Karpas-422 (cell line): ENCODE results near the gene DENND2A. TPM values are rescaled to one million over a fixed set of nuclear protein-coding genes. Genes with fewer than 3 reads are reported as not detected.
"Not testable (repeated sequence)": the region's sequence is repeated elsewhere in the genome, so short reads cannot be mapped to it uniquely, and the experiment has no call there.

Experiments
- DNase-seq: peaks from one replicate; pipeline ENCODE4 v3.0.0-alpha.2; 2015
- H2AFZ ChIP-seq: fragments of 200-600 bp; sonication (generic); 2 replicates; pipeline ENCODE4 v1.6.1; 2014; ENCODE audit warnings: antibody characterized with exemption, low read length, mixed read lengths
- H3K27ac ChIP-seq: fragments of 200-600 bp; sonication (generic); 2 replicates; pipeline ENCODE4 v1.5.1; 2014; ENCODE audit warnings: mild to moderate bottlenecking, low read length, moderate library complexity
- H3K27me3 ChIP-seq: fragments of 200-600 bp; sonication (generic); 2 replicates; pipeline ENCODE4 v1.6.1; 2014; ENCODE audit warnings: low read length, mixed read lengths
- H3K36me3 ChIP-seq: fragments of 200-600 bp; sonication (generic); 2 replicates; pipeline ENCODE4 v1.6.1; 2014; ENCODE audit warnings: low read length, mixed read lengths; ENCODE audit not compliant: insufficient read depth
- H3K4me1 ChIP-seq: fragments of 200-600 bp; sonication (generic); 2 replicates; pipeline ENCODE4 v1.6.1; 2014; ENCODE audit warnings: mild to moderate bottlenecking, low read length, mixed read lengths
- H3K4me2 ChIP-seq: fragments of 200-600 bp; sonication (generic); 2 replicates; pipeline ENCODE4 v1.6.1; 2014; ENCODE audit warnings: low read length, low read depth, mild to moderate bottlenecking; ENCODE audit not compliant: poor library complexity, severe bottlenecking
- H3K4me3 ChIP-seq: fragments of 200-600 bp; sonication (generic); 2 replicates; pipeline ENCODE4 v1.5.1; 2014; ENCODE audit warnings: mild to moderate bottlenecking, antibody characterized with exemption, low read length, mixed read lengths
- H3K79me2 ChIP-seq: fragments of 200-600 bp; sonication (generic); 2 replicates; pipeline ENCODE4 v1.6.1; 2014; ENCODE audit warnings: mild to moderate bottlenecking, low read length, mixed read lengths
- H3K9ac ChIP-seq: fragments of 200-600 bp; sonication (generic); 2 replicates; pipeline ENCODE4 v1.6.0; 2014; ENCODE audit warnings: low read length
- H3K9me2 ChIP-seq: fragments of 200-600 bp; sonication (generic), shearing (Covaris generic); replicated peaks from 2 replicates; pipeline ENCODE4 v1.6.0; 2014; ENCODE audit warnings: mild to moderate bottlenecking, low read length, moderate library complexity; ENCODE audit not compliant: insufficient read depth
- H3K9me3 ChIP-seq: fragments of 300-700, 200-600 bp; sonication (generic); 2 replicates; pipeline ENCODE4 v1.6.1; 2014; ENCODE audit warnings: low read length, mixed read lengths
- H4K20me1 ChIP-seq: fragments of 200-600 bp; sonication (generic); 2 replicates; pipeline ENCODE4 v1.6.1; 2014; ENCODE audit warnings: mild to moderate bottlenecking, antibody characterized with exemption, low read length, low read depth; ENCODE audit not compliant: insufficient read depth
- total RNA-seq: library from RNA; depleted of rRNA; stranded (reverse); fragments of >200 nt; shearing (Covaris generic); gene quantifications from 2 replicates; pipeline ENCODE4 v1.2.3, GENCODE V29; 2014; ENCODE audit warnings: low replicate concordance

The DENND2A gene
- total RNA-seq, 1 experiment from 2014 or later = not detected

- H3K9ac ChIP-seq = no peak overlapping the region
- H2AFZ ChIP-seq = no peak overlapping the region
- H3K4me1 ChIP-seq = no peaks in the 10 kb centered on the region
- no peaks in the 10 kb centered on the region for H4K20me1 ChIP-seq
- H3K9me2 ChIP-seq = no peaks in the 10 kb centered on the region
- no peak overlapping the region for H3K27ac ChIP-seq
- no peaks in the 10 kb centered on the region for H3K9me3 ChIP-seq
- H3K4me3 ChIP-seq = no peak overlapping the region
- no peak overlapping the region for H3K4me2 ChIP-seq
- H3K27me3 ChIP-seq = no peaks in the 10 kb centered on the region
- H3K79me2 ChIP-seq = no peaks in the 10 kb centered on the region
- DNase-seq = no peak
- no peaks in the 10 kb centered on the region for H3K36me3 ChIP-seq
Measured at GRCh38 chr7:140512317-140513000, 128.2 kb downstream of the DENND2A start.

GRCh38 chr7:140509789-140510188 is 130.8 kb downstream of the DENND2A start:
- no peak overlapping the region for H2AFZ ChIP-seq
- no peak overlapping the region for H3K4me2 ChIP-seq
- H3K4me1 ChIP-seq = no peaks in the 10 kb centered on the region
- H3K27ac ChIP-seq = no peak overlapping the region
- DNase-seq = no peak
- no peaks in the 10 kb centered on the region for H3K9me3 ChIP-seq
- no peaks in the 10 kb centered on the region for H3K36me3 ChIP-seq
- H3K79me2 ChIP-seq = no peaks in the 10 kb centered on the region
- no peaks in the 10 kb centered on the region for H3K27me3 ChIP-seq
- H3K9me2 ChIP-seq = no peaks in the 10 kb centered on the region
- no peak overlapping the region for H3K9ac ChIP-seq
- H3K4me3 ChIP-seq = no peak overlapping the region
- no peaks in the 10 kb centered on the region for H4K20me1 ChIP-seq

GRCh38 chr7:140507556-140507955 is 133.1 kb downstream of the DENND2A start:
- H3K4me1 ChIP-seq, H3K9me2 ChIP-seq, H3K4me2 ChIP-seq, H3K27ac ChIP-seq, H3K79me2 ChIP-seq, H3K27me3 ChIP-seq, H3K4me3 ChIP-seq, DNase-seq, H3K9me3 ChIP-seq, H3K9ac ChIP-seq, H3K36me3 ChIP-seq, H4K20me1 ChIP-seq, H2AFZ ChIP-seq: not testable (repeated sequence)

GRCh38 chr7:140506788-140507464 is 133.7 kb downstream of the DENND2A start:
- no peak for DNase-seq
- H3K4me2 ChIP-seq = no peak overlapping the region
- no peaks in the 10 kb centered on the region for H3K79me2 ChIP-seq
- no peaks in the 10 kb centered on the region for H3K4me1 ChIP-seq
- H3K9me2 ChIP-seq = no peaks in the 10 kb centered on the region
- H3K27ac ChIP-seq = no peak overlapping the region
- no peak overlapping the region for H3K9ac ChIP-seq
- no peak overlapping the region for H2AFZ ChIP-seq
- no peaks in the 10 kb centered on the region for H4K20me1 ChIP-seq
- no peaks in the 10 kb centered on the region for H3K27me3 ChIP-seq
- no peaks in the 10 kb centered on the region for H3K36me3 ChIP-seq
- no peak overlapping the region for H3K4me3 ChIP-seq
- no peaks in the 10 kb centered on the region for H3K9me3 ChIP-seq

- no peak overlapping the region for H2AFZ ChIP-seq
- no peaks in the 10 kb centered on the region for H3K4me1 ChIP-seq
- H3K27ac ChIP-seq = no peak overlapping the region
- H3K4me2 ChIP-seq = no peak overlapping the region
- H4K20me1 ChIP-seq = no peaks in the 10 kb centered on the region
- no peak overlapping the region for H3K9ac ChIP-seq
- no peaks in the 10 kb centered on the region for H3K36me3 ChIP-seq
- no peaks in the 10 kb centered on the region for H3K9me2 ChIP-seq
- H3K79me2 ChIP-seq = no peaks in the 10 kb centered on the region
- no peaks in the 10 kb centered on the region for H3K9me3 ChIP-seq
- H3K4me3 ChIP-seq = no peak overlapping the region
- no peaks in the 10 kb centered on the region for H3K27me3 ChIP-seq
- no peak for DNase-seq
Measured at GRCh38 chr7:140501966-140502365, 138.6 kb downstream of the DENND2A start.

GRCh38 chr7:140497807-140498206 is 142.8 kb downstream of the DENND2A start:
- not testable (repeated sequence) for H2AFZ ChIP-seq, H3K4me1 ChIP-seq, DNase-seq, H3K27ac ChIP-seq, H3K9me2 ChIP-seq, H3K9me3 ChIP-seq, H3K36me3 ChIP-seq, H3K4me2 ChIP-seq, H4K20me1 ChIP-seq, H3K4me3 ChIP-seq, H3K79me2 ChIP-seq, H3K9ac ChIP-seq, H3K27me3 ChIP-seq

- DNase-seq = no peak
- Histone ChIP-seq H3K4me1 (no peaks in the 10 kb centered on the region), H3K9me3 (no peaks in the 10 kb centered on the region), H3K4me2 (no peak overlapping the region), H4K20me1 (no peaks in the 10 kb centered on the region), H3K27me3 (no peaks in the 10 kb centered on the region), H3K79me2 (no peaks in the 10 kb centered on the region), H3K36me3 (no peaks in the 10 kb centered on the region), H3K27ac (no peak overlapping the region), H2AFZ (no peak overlapping the region), H3K9me2 (no peaks in the 10 kb centered on the region), H3K4me3 (no peak overlapping the region), H3K9ac (no peak overlapping the region)
Measured at GRCh38 chr7:140497241-140497769, 143.3 kb downstream of the DENND2A start.

GRCh38 chr7:140495514-140496097 is 145.0 kb downstream of the DENND2A start:
- Histone ChIP-seq H3K36me3 (no peaks in the 10 kb centered on the region), H3K4me3 (no peak overlapping the region), H3K9ac (no peak overlapping the region), H3K9me2 (no peaks in the 10 kb centered on the region), H3K4me2 (no peak overlapping the region), H3K79me2 (no peaks in the 10 kb centered on the region), H2AFZ (no peak overlapping the region), H3K4me1 (no peaks in the 10 kb centered on the region), H3K9me3 (no peaks in the 10 kb centered on the region), H4K20me1 (no peaks in the 10 kb centered on the region), H3K27ac (no peak overlapping the region), H3K27me3 (no peaks in the 10 kb centered on the region)
- DNase-seq = no peak
